ENCODE measurements around the gene ANGPTL1. TPM values are rescaled to one million over a fixed set of nuclear protein-coding genes. Genes with fewer than 3 reads are reported as not detected.

The ANGPTL1 gene
- total and polyA plus RNA-seq, 2 of the 8 experiments (the other 6 are each of a cell fraction or from before 2014, with no cell fraction given): not detected

GRCh38 chr1:178901482-178902125, 30.7 kb upstream of the ANGPTL1 start:
- H2BK15ac ChIP-seq (ENCODE audit: low read length): no peak overlapping the region
- H3K79me1 ChIP-seq (ENCODE audit: low read depth, low read length): no peaks in the 10 kb centered on the region
- no peak overlapping the region for H4K5ac ChIP-seq (ENCODE audit: insufficient read length, low read depth, low read length)
- no peak overlapping the region for H3K23ac ChIP-seq (ENCODE audit: insufficient read length)
- H3K18ac ChIP-seq (ENCODE audit: extremely low read depth, low read length): no peak overlapping the region
- H4K8ac ChIP-seq (ENCODE audit: extremely low read depth, insufficient read depth, low read length): no peak overlapping the region
- no peaks in the 10 kb centered on the region for H3K27me3 ChIP-seq (replicated peaks in 1 of 4; ENCODE audit: control insufficient read depth in 3 of 4, extremely low read depth in 1 of 4, insufficient read depth in 3 of 4, low read length in 3 of 4)
- no peak overlapping the region for H3K4me2 ChIP-seq (ENCODE audit: insufficient read depth in 1 of 2, low read depth in 2 of 2, low read length in 2 of 2)
- H3K36me3 ChIP-seq (ENCODE audit: control insufficient read depth in 2 of 4, insufficient read depth in 4 of 4, low read length in 3 of 4): peaks cover 0 to 2% (median under 1%) of the 10 kb centered on the region in 4 experiments; a peak in 3 of 8 replicates
- H3K14ac ChIP-seq (ENCODE audit: insufficient read length): no peak overlapping the region
- H4K20me1 ChIP-seq (replicated peaks in 1 of 2; ENCODE audit: control insufficient read depth in 1 of 2, insufficient read depth in 2 of 2, low read length in 2 of 2): no peaks in the 10 kb centered on the region
- no peak overlapping the region for H2AK5ac ChIP-seq (ENCODE audit: low read depth, low read length)
- H2AFZ ChIP-seq (ENCODE audit: low read length): no peak overlapping the region
- H3K56ac ChIP-seq (replicated peaks; ENCODE audit: insufficient read length, low read depth, low read length): no peak overlapping the region
- no peak overlapping the region for H2BK5ac ChIP-seq (ENCODE audit: low read depth, low read length)
- 67% methylated on average over 1 of the region's 1 CpG; no CpG with 5 or more reads in 1 of the 2 experiments for WGBS, 2 experiments (ENCODE audit: extremely low coverage in 1 of 2, insufficient coverage in 1 of 2, insufficient read length in 1 of 2, insufficient replicate concordance in 2 of 2, low coverage in 1 of 2, low lambda C conversion rate in 2 of 2, missing lambda C conversion rate in 1 of 2)
- no peak overlapping the region for H3K4me3 ChIP-seq (ENCODE audit: extremely low read depth in 1 of 4, insufficient read depth in 2 of 4, low read depth in 3 of 4, low read length in 4 of 4)
- H2BK120ac ChIP-seq (replicated peaks; ENCODE audit: low read depth, low read length): no peak overlapping the region
- ChIA-PET CTCF (ENCODE audit: partially characterized antibody) (interaction anchor here (0.8 to 1.0 kb wide), 2 partner anchors 9 to 21 kb away, joined by 4 read pairs; no protein-coding TSS in a partner anchor), POLR2A (ENCODE audit: partially characterized antibody) (no interaction called here)
- H3K23me2 ChIP-seq (ENCODE audit: low read depth, low read length): no peaks in the 10 kb centered on the region
- H2BK20ac ChIP-seq (ENCODE audit: low read length): no peak overlapping the region
- no peaks in the 10 kb centered on the region for H3K4me1 ChIP-seq (replicated peaks in 1 of 4; ENCODE audit: control insufficient read depth in 3 of 4, insufficient read depth in 4 of 4, low read length in 3 of 4)
- H2BK12ac ChIP-seq (ENCODE audit: low read depth, low read length): no peak overlapping the region
- H3K9ac ChIP-seq (replicated peaks in 1 of 4; ENCODE audit: extremely low read depth in 1 of 4, low read depth in 3 of 4, low read length in 3 of 4): no peak overlapping the region
- H3K9me3 ChIP-seq (ENCODE audit: insufficient read depth in 2 of 2, low read depth in 1 of 2, low read length in 1 of 2): no peaks in the 10 kb centered on the region
- H4K91ac ChIP-seq (replicated peaks; ENCODE audit: insufficient read length, low read length): no peak overlapping the region
- DNase-seq (ENCODE audit: low read depth in 1 of 2, low spot score in 2 of 2): no peak
- H3K4ac ChIP-seq (replicated peaks; ENCODE audit: insufficient read length, low read depth, low read length): no peak overlapping the region
- no peaks in the 10 kb centered on the region for H3K79me2 ChIP-seq (ENCODE audit: control insufficient read depth in 1 of 2, insufficient read depth in 2 of 2, low read length in 2 of 2)
- H3K27ac ChIP-seq (ENCODE audit: low read depth, low read length): no peak overlapping the region
- FAIRE-seq: no peak
- TF ChIP-seq CHD1 (IDR thresholded peaks at IDR 0.05; ENCODE audit: low read depth, low read length) (no peak), MAX (IDR thresholded peaks at IDR 0.05) (no peak), CBX8 (IDR thresholded peaks at IDR 0.05; ENCODE audit: borderline replicate concordance, low read depth, low read length) (no peak), POLR2A (IDR thresholded peaks at IDR 0.05; ENCODE audit: control extremely low read depth in 1 of 2, low read depth in 2 of 2, low read length in 2 of 2) (no peak), TEAD4 (IDR thresholded peaks at IDR 0.05; ENCODE audit: low read depth, low read length) (no peak), CTCF (IDR thresholded peaks at IDR 0.05; ENCODE audit: control extremely low read depth in 1 of 3, insufficient read depth in 1 of 3, low read depth in 1 of 3, low read length in 3 of 3) (no peak), ZNF274 (IDR thresholded peaks at IDR 0.05; ENCODE audit: borderline replicate concordance, extremely low read depth, low read length) (no peak), ATF2 (IDR thresholded peaks at IDR 0.05; ENCODE audit: low read length) (no peak), RBBP5 (IDR thresholded peaks at IDR 0.05; ENCODE audit: borderline replicate concordance, low read depth, low read length) (no peak)

Measured in H1 (cell line).